Osteoblast (primary cell): Measurements from ENCODE around the gene TMEM245. TPM values are rescaled to one million over a fixed set of nuclear protein-coding genes. Genes with fewer than 3 reads are reported as not detected.

Experiments
- DNase-seq: peaks from one replicate; pipeline ENCODE4 v3.0.0; 2011; ENCODE audit warnings: low spot score, mixed read lengths; ENCODE audit not compliant: insufficient read length; ENCODE audit errors: missing footprints
- H2AFZ ChIP-seq: 2 replicates; pipeline ENCODE4 v1.6.0; 2011; ENCODE audit warnings: mild to moderate bottlenecking, low read length
- H3K27ac ChIP-seq: 2 replicates; pipeline ENCODE4 v1.5.1; 2011; ENCODE audit warnings: mild to moderate bottlenecking, low read depth, low read length, moderate library complexity
- H3K27me3 ChIP-seq: 2 replicates; pipeline ENCODE4 v1.6.0; 2012; ENCODE audit warnings: mild to moderate bottlenecking, control low read depth, inconsistent platforms, low read length, moderate library complexity; ENCODE audit not compliant: insufficient read depth
- H3K36me3 ChIP-seq: 2 replicates; pipeline ENCODE4 v1.5.1; 2011; ENCODE audit warnings: mild to moderate bottlenecking, low read length, control low read depth, moderate library complexity; ENCODE audit not compliant: insufficient read depth
- H3K4me1 ChIP-seq: 2 replicates; pipeline ENCODE4 v1.5.1; 2011; ENCODE audit warnings: mild to moderate bottlenecking, low read length, control low read depth, moderate library complexity; ENCODE audit not compliant: insufficient read depth
- H3K4me2 ChIP-seq: 2 replicates; pipeline ENCODE4 v1.6.0; 2011; ENCODE audit warnings: mild to moderate bottlenecking, low read length; ENCODE audit not compliant: insufficient read depth
- H3K4me3 ChIP-seq: fragments of 200-600 bp; sonication (generic); 3 replicates; pipeline ENCODE4 v1.5.1; 2012; ENCODE audit warnings: mild to moderate bottlenecking, low read length, inconsistent platforms; ENCODE audit not compliant: insufficient read depth
- H3K79me2 ChIP-seq: 2 replicates; pipeline ENCODE4 v1.6.0; 2012; ENCODE audit warnings: mild to moderate bottlenecking, low read length, control low read depth, inconsistent platforms; ENCODE audit not compliant: insufficient read depth
- H3K9me3 ChIP-seq: 2 replicates; pipeline ENCODE4 v1.5.1; 2011; ENCODE audit warnings: low read depth, low read length, control low read depth
- H4K20me1 ChIP-seq: 2 replicates; pipeline ENCODE4 v1.6.0; 2012; ENCODE audit warnings: mild to moderate bottlenecking, low read length, control low read depth; ENCODE audit not compliant: insufficient read depth
- CTCF ChIP-seq: IDR thresholded peaks from 2 replicates; pipeline ENCODE4 v1.5.1; 2011; ENCODE audit warnings: mild to moderate bottlenecking, low read depth, low read length, moderate library complexity; ENCODE audit errors: extremely low read depth
- total RNA-seq: library from RNA; depleted of rRNA; stranded (reverse); fragments of >200 nt; gene quantifications from 2 replicates; pipeline ENCODE4 v1.2.3, GENCODE V29; 2012

TMEM245 gene
- total RNA-seq, 1 donor = 45.2 TPM

DNA sequence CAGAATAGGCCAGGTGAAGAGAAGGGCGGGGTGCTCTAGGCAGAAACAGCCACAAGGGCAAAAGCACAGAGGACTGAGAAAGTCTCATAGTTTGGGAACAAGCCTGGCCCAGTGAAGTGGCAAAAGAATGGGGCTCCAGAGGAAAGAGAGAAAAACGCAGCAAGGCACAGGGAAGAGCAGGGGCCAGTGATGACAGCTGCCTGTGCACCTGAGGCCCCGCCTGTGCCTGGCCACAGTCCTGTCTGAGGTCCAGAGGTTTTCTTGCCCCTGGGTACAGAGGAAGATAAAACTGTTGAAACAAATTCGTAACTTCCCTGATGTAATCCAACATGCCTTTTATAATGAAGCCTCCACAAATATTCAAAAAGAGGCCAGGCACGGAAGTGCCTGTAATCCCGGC, 25.3 kb upstream of the TMEM245 start:
- no peak overlapping the region for H3K4me3 ChIP-seq
- no peak overlapping the region for H3K4me2 ChIP-seq
- no peak for DNase-seq
- H3K79me2 ChIP-seq = no peaks in the 10 kb centered on the region
- no peaks in the 10 kb centered on the region for H4K20me1 ChIP-seq
- peaks cover 22% of the 10 kb centered on the region for H3K27me3 ChIP-seq
- H3K4me1 ChIP-seq = no peaks in the 10 kb centered on the region
- H3K27ac ChIP-seq = no peak overlapping the region
- H3K9me3 ChIP-seq = no peaks in the 10 kb centered on the region
- H2AFZ ChIP-seq = no peak overlapping the region
- TF ChIP-seq CTCF = no peak
- H3K36me3 ChIP-seq = no peaks in the 10 kb centered on the region

DNA sequence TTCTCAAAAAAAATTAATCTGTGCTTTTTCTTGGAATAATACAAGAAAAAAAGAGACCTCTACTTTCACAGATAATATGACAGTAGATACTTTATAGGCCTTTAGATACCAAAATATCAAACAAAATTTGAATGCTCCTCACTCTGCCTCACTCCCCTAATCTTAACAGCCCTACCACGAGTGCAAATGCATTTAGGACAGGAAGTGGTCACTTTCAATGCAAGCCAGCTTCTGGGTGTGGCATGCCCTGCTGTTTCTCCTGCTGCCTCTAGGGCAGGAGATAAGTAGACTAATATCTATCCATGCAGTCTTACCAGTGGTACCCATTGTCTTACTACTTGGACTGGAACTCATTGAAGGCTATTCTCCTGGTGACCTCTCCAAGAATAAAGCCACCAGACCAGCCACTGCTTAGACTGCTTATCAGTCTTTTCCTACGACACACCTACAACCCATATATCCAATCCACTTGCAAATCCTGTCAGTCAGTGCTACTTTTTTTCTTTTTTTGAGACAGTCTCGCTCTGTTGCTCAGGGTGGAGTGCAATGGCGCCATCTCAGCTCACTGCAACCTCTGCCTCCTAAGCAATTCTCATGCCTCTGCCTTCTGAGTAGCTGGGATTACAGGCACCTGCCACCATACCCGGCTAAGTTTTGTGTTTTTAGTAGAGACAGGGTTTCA, 24.3 kb upstream of the TMEM245 start:
- peak; percentile 63 for DNase-seq
- no peaks in the 10 kb centered on the region for H3K9me3 ChIP-seq
- H3K27ac ChIP-seq = no peak overlapping the region
- H3K27me3 ChIP-seq = peaks cover 12% of the 10 kb centered on the region
- no peak overlapping the region for H3K4me2 ChIP-seq
- no peak overlapping the region for H3K4me3 ChIP-seq
- H2AFZ ChIP-seq = peak overlapping the region; percentile 41
- no peaks in the 10 kb centered on the region for H3K79me2 ChIP-seq
- no peaks in the 10 kb centered on the region for H3K4me1 ChIP-seq
- no peaks in the 10 kb centered on the region for H4K20me1 ChIP-seq
- H3K36me3 ChIP-seq = no peaks in the 10 kb centered on the region
- TF ChIP-seq CTCF = peak; percentile 46

DNA sequence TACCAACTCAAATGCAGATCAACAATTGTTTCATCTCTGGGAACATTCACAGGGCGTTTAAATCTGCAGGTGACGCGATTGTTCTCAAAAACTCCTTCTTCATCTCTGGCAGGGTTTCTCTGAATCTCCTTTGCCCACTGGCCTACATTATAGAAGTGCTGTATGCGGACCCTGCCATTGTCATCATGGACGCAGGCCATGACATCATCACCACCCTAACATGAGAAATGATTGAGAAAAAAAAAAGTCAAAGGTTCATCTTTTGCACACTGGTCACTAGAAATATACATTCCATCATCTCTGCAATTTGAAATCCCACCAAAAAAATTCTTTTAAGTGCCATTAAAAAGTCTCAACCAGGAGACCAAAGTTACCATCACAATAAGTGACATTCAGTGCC, 21.6 kb upstream of the TMEM245 start:
- no peak overlapping the region for H3K4me2 ChIP-seq
- no peaks in the 10 kb centered on the region for H3K4me1 ChIP-seq
- no peak for TF ChIP-seq CTCF
- no peak overlapping the region for H3K27ac ChIP-seq
- no peaks in the 10 kb centered on the region for H3K36me3 ChIP-seq
- no peak for DNase-seq
- no peak overlapping the region for H2AFZ ChIP-seq
- H3K4me3 ChIP-seq = no peak overlapping the region
- H3K9me3 ChIP-seq = no peaks in the 10 kb centered on the region
- no peaks in the 10 kb centered on the region for H4K20me1 ChIP-seq
- no peaks in the 10 kb centered on the region for H3K79me2 ChIP-seq
- no peaks in the 10 kb centered on the region for H3K27me3 ChIP-seq

DNA sequence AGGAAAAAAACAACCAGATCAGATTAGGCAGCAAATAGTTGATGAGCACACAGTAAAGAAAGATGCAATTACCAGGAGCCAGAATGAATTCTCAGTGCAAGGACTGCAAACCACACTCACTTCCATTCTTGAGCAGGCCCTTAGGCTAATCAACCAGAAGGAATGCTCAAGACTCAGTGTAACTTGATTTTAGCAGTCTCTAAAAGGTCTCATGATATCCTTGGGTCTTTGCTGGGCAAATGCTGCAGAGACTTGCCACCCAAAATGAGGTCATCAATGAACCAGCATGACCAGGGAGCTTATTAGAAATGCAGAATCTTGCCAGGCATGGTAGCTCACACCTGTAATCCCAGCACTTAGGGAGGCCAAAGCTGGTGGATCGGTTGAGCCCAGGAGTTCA, 20.1 kb upstream of the TMEM245 start:
- no peak for TF ChIP-seq CTCF

More for the DNA sequence above, 20.1 kb upstream of the TMEM245 start:
- Histone ChIP-seq H3K9me3 (no peaks in the 10 kb centered on the region), H4K20me1 (no peaks in the 10 kb centered on the region), H2AFZ (no peak overlapping the region), H3K4me2 (no peak overlapping the region), H3K27ac (no peak overlapping the region), H3K36me3 (no peaks in the 10 kb centered on the region), H3K4me3 (no peak overlapping the region), H3K79me2 (no peaks in the 10 kb centered on the region), H3K27me3 (peaks cover 2% of the 10 kb centered on the region), H3K4me1 (no peaks in the 10 kb centered on the region)
- no peak for DNase-seq
